ENCODE measurements around the gene PPP1R12C.

PPP1R12C gene

DNA sequence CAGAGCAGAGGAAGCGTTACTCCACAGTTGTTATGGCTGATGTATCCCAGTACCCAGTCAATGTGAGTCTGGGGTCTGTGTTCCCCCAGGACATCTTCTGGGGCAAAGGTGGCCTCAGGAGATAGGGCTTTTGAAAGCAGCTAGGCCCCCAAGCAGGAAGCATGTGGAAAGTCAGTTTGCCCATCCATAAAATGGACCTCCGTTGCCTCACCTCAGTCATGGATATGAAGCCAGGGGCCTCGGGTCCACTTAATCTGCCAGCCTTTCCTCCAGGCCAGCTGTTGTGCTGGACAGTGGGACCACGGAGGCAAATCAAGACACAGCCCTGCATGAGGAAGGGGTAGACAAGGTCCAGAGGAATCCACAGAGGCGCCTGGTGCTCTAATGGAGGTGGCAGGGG, 38.4 kb downstream of the PPP1R12C start:
- H3K27me3 ChIP-seq, result peaks cover 85% of the 10 kb centered on the region
- peaks cover 6% of the 10 kb centered on the region for H3K9me3 ChIP-seq
- peaks cover 28% of the 10 kb centered on the region in 2 experiments for H3K4me1 ChIP-seq (ENCODE audit: control insufficient read depth in 1 of 2, insufficient read depth in 1 of 2, low read depth in 1 of 2, low read length in 1 of 2)
- H3K27ac ChIP-seq, result no peak overlapping the region
- H3K4me3 ChIP-seq (ENCODE audit: low read depth in 1 of 2, low read length in 1 of 2), result no peak overlapping the region
- H3K36me3 ChIP-seq, result no peaks in the 10 kb centered on the region
- no peak for TF ChIP-seq CTCF (IDR thresholded peaks at IDR 0.05)

- Histone ChIP-seq H3K4me3 (ENCODE audit: low read depth in 1 of 2, low read length in 1 of 2) (no peak overlapping the region), H3K36me3 (no peaks in the 10 kb centered on the region), H3K4me1 (ENCODE audit: control insufficient read depth in 1 of 2, insufficient read depth in 1 of 2, low read depth in 1 of 2, low read length in 1 of 2) (peaks cover 21 to 23% of the 10 kb centered on the region in 2 experiments), H3K9me3 (peaks cover under 1% of the 10 kb centered on the region), H3K27ac (no peak overlapping the region), H3K27me3 (peaks cover 75% of the 10 kb centered on the region)
- TF ChIP-seq CTCF (IDR thresholded peaks at IDR 0.05), result no peak
Measured at GRCh38 chr19:55077106-55077505, 40.3 kb downstream of the PPP1R12C start.

- no peak overlapping the region for H3K4me3 ChIP-seq (ENCODE audit: low read depth in 1 of 2, low read length in 1 of 2)
- no peaks in the 10 kb centered on the region for H3K9me3 ChIP-seq
- TF ChIP-seq CTCF (IDR thresholded peaks at IDR 0.05), result no peak
- peaks cover 75% of the 10 kb centered on the region for H3K27me3 ChIP-seq
- H3K36me3 ChIP-seq, result no peaks in the 10 kb centered on the region
- H3K4me1 ChIP-seq (ENCODE audit: control insufficient read depth in 1 of 2, insufficient read depth in 1 of 2, low read depth in 1 of 2, low read length in 1 of 2), result peaks cover 14 to 15% of the 10 kb centered on the region in 2 experiments
- H3K27ac ChIP-seq, result no peak overlapping the region
Measured at GRCh38 chr19:55076321-55076720, 41.1 kb downstream of the PPP1R12C start.

- Histone ChIP-seq H3K4me3 (ENCODE audit: low read depth in 1 of 2, low read length in 1 of 2) (no peak within 1 kb of the TSS), H3K4me1 (ENCODE audit: control insufficient read depth in 1 of 2, insufficient read depth in 1 of 2, low read depth in 1 of 2, low read length in 1 of 2) (peaks cover 5 to 8% of the 10 kb centered on the region in 2 experiments), H3K36me3 (no peaks in the 10 kb centered on the region), H3K27ac (no peak within 1 kb of the TSS), H3K27me3 (peaks cover 75% of the 10 kb centered on the region), H3K9me3 (no peaks in the 10 kb centered on the region)
- TF ChIP-seq CTCF (IDR thresholded peaks at IDR 0.05), result no peak
Measured at GRCh38 chr19:55075371-55075998, 42.0 kb downstream of the PPP1R12C start, which contains the start of gene EPS8L1. Gene EPS8L1, plus strand, starts transcription at chr19:55075869. Its CDS starts 576 bp downstream, at chr19:55076445.

GRCh38 chr19:55071913-55072312, 45.5 kb downstream of the PPP1R12C start:
- no peak for TF ChIP-seq CTCF (IDR thresholded peaks at IDR 0.05)
- peaks cover 0 to 6% of the 10 kb centered on the region in 2 experiments for H3K4me1 ChIP-seq (ENCODE audit: control insufficient read depth in 1 of 2, insufficient read depth in 1 of 2, low read depth in 1 of 2, low read length in 1 of 2)
- H3K9me3 ChIP-seq, result no peaks in the 10 kb centered on the region
- H3K36me3 ChIP-seq, result no peaks in the 10 kb centered on the region
- peaks cover 83% of the 10 kb centered on the region for H3K27me3 ChIP-seq
- H3K27ac ChIP-seq, result no peak overlapping the region
- H3K4me3 ChIP-seq (ENCODE audit: low read depth in 1 of 2, low read length in 1 of 2), result no peak overlapping the region
